NCI-H1417 treated with DMSO at 0.1 percent for 48 hours (cell line): ENCODE results near the gene ARGLU1.
A peak's percentile ranks its signal among the peaks of the same experiment; 100 is the strongest.

Experiments used
- DNase-seq: peaks from one replicate; lab custom pipeline; 2025; lab: John Stamatoyannopoulos, UW

Gene ARGLU1

DNA sequence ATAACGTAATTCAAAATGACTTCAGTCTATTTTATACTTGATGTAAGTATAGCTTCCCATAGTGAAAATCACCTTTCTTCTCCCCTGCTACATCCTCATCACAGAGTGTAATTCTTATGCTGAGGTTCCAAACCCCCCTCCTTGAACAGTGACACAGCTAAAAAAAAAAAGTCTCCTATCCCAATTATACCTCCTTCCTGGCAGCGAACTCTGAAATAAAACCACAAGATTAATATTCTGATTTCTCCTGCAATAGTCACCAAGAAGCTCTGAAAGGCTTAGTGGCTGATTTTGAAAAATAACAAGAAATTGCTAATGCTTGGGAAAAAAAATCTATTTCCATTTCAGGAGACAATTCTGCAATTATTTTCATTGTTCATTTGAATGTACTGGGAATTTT is 68.8 kb downstream of the ARGLU1 start:
- no peak for DNase-seq

DNA sequence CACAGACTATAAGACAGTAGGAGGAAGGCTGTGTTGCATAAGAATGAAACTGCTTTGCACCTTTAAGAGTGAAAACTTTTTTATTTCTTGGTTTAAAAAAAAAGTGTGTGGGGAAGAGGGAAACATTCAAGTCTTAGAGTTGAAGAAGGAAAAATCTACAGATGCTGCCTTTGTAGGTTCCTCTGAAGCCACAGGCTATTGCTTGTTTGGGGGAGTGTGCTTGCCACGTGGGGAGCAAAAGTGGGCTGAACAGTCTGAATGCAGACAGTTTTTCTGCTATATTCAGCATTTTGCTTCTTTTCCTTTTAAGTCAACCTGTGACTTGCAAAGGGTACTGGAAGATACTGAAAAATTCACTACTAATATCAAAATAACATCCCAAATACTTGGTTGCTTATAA is 69.4 kb downstream of the ARGLU1 start:
- DNase-seq = no peak

DNA sequence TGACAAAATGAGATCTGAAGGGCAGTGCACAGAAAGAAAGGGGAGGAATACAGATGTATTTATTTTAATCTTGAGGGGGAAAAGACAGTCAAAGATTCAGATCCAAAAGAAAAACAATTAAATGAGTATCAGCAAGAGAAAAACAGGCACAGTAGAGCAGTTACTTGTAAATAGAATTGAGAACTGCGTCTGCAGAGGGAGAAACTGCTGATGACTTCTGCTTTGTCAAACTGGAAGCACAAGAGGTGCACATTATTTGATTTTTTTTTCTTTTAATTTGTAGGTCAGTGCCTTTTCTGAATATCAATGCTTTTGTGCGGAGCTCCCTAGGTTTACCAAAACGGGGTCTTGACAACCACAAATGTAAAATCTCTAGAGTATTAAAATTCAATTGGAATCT is 69.8 kb downstream of the ARGLU1 start:
- no peak for DNase-seq

DNA sequence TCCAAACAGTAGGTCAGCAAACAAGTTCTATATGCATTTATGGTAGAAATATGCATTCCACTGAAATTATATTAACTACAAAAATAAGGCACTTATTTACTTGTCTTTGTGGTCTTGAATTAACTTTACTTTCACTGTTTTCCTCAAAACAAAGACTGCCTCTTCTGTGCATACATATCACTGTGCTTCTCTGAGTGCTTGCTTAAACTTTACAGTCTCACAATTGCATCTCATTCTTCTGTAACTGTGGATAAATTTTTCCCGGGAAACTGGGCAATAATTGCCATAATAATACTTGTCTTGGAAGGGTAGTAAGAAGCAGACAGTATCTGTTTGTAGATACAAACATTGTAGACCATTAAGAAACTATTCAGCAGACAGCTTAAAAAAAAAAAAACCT is 70.9 kb downstream of the ARGLU1 start:
- DNase-seq = no peak

DNA sequence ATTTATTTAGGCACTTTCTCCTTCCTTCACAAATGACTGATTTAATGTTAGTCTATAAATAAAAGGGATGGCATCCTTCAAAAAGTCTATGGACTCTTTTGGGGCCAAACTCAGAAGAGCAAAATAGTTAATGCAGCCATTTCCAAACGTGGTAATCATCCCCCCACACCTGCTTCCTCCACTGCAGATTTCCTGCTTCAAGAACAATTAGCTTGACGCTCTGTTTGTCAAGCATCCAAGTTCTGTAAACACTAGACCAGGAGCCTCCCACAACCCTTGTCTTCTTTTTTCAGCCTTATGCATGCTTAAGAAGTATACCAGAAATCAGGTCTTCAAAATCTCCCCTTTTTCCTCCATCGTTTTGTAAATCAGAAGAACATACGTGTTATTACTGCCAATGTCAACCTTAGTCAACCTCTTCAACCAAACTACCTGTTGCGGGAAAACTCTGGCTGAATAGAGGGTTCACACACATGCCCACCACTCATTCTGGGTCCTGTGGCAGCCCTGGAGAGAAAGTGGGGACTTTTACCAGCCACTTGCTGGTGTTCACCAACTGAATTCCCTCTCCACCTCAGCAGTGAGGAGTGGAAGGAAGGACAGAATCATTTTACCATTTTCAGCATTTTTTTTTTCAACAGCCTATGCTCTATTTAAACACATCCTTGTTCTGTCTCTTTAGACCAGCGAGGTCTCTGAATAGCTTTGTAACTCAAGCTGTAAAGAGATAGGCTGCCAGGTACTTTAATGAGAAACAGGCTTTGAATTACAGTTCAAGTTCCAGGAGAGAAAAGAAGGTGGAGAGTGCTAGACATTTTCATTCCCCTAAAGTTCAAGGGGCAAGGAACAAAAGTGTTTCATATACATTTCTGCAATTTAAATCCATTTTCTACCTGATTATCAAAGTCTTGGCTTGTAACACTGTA is 71.6 kb downstream of the ARGLU1 start:
- DNase-seq = peak; percentile 37

DNA sequence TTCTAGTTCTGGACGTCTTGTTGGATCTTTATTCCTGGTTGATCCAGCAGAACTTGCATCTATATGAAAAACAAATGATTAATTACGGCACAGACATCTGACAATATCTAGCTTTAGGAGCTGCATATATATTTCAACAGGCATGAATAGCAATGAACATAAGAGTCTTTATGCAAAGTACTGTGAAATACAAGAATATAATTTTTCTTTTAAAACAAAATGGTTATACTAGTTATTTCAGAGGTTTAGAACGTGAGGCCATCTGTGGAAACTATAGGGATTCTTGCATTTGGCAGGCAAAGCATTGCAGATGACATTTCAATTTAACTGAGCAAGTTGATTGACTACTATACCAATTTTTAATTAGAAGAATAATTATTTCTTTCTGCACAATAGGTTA is 73.0 kb downstream of the ARGLU1 start:
- DNase-seq = no peak

DNA sequence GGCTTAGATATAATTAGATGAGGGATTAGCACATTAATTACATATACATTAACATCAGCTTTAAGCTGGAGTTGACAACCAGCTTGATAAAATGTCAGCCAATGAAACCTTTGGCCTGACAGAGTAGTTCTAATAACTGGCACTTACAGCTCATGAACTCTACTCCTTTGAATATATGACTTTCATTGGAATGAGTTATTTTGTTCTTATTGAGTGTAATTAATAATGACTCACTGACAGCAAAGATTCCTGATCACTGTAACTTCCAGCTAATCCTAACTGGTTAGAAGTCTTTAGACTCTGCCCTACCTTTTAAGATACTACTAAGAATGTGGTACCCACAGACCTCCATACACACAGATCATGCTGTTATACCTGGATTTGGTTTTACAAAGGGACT is 73.4 kb downstream of the ARGLU1 start:
- DNase-seq = no peak

DNA sequence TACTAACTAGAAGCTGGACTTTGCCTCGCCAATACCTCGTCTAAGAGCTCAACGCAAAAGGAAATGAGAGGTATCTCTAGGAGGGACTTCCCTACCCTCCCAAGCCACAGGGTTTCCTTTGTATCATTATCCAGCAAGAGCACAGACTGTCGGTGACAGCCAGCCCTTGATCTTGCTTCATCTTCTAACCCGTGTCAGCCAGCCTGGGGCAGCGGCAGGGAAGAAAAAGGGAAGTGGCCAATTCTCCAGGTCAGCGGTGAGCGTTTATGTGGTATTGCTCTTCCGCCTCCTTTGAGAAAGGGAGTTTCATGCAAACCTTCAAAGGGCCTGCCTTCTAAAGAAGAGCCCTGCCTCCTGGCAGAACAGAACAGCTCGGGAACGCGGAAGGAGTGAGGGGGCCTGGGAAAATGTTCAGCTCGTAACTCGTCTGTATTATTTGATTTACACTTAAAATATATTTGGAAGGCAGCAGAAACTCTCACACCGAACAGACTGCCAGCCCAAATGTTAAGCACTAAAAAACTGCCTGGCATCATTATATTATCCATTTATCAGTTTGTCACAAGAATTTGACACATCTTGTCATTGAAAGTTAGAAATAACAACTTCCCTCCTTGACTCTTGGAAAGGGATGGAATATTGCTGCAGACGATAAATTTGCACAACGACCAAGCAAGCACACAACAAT is 74.3 kb downstream of the ARGLU1 start:
- no peak for DNase-seq

DNA sequence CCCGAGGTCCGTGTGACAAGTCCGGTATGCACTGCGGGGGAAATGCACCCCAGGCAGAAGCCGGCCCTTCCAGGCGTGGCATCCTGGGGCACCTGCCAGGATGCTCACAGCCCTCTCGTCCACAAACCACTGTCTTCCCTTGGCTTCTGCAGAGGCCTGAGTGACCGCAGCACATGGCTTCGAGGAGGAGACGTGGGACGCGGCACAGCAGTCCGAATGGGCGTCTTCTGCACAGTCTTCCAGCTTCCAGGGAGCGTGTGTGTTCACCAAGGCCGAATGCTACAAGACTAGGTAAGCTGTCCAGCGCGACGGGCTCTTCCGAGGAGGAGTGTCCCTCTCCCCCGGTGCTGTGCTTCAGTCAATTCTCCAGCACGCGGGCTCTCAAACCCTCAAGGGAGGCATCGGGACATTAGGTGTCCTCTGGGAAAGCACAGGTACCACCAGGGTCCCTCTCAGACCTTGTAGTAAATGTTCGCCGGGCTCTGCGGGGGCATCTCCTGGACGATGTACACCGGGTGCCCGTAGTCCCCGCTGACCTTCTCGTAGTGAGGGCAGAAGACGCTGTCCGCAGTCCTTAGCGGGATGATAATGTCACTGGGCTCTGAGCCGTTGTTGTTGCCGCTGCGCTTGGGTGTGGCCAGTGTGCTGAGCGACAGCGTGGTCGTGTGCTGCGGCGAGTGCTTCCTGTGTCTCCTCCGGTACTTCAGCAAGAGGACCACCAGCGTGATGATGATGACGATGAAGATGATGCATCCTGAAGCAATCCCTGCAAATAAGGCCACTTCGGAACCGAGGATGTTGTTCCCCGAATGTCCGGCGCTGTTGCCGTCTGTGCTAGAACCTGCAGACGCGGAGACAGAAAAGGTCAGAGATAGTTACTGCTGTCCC is 75.1 kb downstream of the ARGLU1 start:
- no peak for DNase-seq

DNA sequence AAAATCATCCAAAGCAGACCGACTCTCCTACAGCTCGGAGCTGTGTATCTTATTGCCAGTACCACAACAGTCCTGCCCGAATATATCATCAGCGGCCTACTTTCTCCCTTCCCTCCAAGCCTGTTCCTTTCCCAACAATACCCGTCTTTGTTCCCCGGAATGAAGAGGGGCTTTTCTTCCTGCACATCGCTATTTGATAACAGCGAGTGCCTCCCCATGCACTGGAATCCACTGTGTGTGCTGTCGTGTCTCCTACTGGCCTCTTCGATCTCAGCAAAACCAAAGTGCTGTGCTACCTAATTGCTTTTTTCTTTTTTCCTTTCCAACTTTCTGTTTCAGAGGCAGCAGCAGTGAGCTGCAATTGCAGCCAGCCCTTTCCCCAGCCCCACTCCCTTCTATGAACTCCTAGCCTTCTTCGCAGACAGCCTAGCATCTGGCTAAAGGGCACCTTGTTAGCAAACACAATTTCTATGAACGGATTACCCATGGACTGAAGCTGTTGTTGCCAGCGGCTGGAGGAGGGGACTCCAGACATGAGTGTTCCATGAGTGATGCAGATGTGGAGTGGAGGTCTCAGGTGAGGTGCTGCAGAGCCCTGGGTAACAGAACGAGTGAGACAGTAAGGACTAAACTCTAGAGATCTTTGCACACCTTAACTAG is 75.9 kb downstream of the ARGLU1 start:
- no peak for DNase-seq
